Activated T-helper 1 cell treated with anti-CD3 and anti-CD28 coated beads, Interleukin-2, amount 50 U/mL, for 16 hours (primary cell): ENCODE measurements around the gene DYRK3.

Experiments used
- DNase-seq, 2 donors: peaks; one replicate each; pipeline ENCODE4 v3.0.0-alpha.2; 2020; ENCODE audit warnings: low read depth in 1 of 2, low spot score in 1 of 2

Gene DYRK3

DNA sequence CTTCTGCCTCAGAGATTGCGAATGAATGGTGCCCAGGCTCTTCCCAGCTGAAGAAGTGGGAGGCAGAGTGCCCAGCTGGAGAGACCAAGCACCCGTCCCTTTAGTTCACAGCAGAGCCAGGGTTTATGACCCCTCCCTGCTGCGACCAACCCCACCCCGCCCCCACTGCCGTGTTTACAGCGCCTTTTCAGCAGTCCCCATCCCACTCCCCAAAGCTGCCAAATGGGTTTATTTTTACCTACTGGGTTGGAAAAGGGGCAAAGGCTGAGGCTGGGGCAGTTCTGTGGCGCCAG, 23.6 kb downstream of the DYRK3 start:
- no peak for DNase-seq

DNA sequence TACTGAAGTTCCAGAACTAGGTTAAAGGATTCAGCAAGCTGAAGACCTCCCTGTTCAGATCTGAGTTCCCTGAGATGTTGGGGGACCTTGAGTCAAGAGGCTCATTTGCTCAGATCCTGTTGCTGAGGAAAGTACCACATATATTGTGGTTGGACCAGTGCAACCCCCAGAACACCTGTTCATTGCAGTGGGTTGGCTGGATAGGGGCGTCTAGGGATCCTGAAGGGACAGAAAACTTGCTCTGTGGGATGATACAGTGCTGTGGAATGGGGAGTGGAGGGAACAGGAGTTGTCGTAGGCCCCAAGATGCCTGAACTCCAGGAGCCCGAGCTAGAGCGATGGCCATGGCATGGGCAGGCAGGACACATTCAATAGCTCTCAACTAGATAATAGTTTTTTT, 24.8 kb downstream of the DYRK3 start:
- no peak for DNase-seq

- no peak for DNase-seq
Observed at GRCh38 chr1:206661161-206661820, 26.0 kb downstream of the DYRK3 start.

DNA sequence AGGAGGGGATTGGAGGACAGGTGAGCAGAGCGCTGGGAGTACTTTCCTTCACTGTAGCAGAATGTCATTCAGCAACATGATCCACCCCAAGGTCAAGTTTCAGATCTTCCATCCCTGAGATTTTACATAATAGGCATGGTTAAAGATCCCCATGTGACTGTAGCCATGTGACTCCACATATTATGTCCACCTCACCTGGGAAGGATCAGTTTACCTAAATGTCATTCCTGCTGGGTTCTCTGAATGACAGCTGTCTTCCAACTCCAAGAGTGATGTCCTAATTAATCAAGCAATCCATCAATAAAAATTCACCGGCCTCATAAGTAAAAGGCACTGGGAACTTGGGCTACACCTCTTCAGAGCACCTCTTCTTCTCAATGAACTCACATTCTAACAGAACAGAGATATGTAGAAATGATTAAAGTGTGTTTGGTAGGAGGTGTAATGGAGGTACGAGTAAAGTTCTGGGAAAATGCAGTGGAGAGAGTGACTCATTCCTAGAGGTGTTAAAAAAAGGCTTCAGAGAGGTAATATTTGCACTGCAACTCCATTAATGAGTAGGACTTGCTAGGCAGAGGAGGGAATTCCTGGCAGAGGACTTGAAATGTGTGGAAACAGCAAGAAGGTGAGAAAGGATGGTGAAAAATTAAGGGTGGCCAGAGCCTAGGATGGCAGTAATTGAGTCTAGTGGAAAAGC, 27.2 kb downstream of the DYRK3 start:
- DNase-seq: no peak

DNA sequence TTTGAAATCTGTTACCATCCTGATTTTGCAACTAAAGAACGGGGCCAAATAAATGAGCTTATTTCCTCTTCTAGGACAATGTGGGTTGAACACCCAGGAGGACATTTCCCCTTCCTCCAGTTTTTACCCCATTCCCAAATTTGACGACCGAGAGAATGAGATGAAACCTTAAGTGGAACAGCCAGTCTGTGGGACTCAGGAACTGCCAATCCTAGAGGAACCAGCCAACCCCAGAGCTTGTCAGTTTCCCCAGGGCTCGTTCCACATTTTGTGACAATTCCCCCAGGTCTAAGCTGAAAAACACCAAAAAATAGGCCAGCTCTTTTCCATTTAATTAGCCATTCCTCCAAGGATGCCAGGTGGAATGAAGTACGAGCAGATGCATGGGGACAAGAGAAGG, 28.0 kb downstream of the DYRK3 start:
- no peak for DNase-seq

- DNase-seq: peak in 1 of 2 donors; percentile 47
Observed at GRCh38 chr1:206663832-206664652, 28.7 kb downstream of the DYRK3 start.

DNA sequence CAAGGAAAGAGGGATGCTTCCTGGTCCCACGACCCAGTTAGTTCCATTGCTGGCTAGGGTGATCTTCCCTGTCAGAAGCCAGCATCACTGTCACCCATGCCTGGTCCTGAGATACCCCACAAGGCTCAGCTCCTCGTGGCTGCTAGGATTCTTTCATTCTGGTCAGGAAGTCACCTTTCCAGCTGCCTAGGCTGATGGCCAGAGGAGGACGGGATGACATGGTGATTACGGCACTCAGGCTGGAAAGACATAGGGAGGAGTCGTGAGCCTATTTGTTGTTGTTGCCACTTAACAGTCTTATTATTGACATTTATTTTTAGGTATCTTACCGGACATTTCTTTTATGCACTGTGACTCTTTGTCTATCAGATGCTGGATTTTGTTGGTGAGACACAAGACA, 29.4 kb downstream of the DYRK3 start:
- no peak for DNase-seq

DNA sequence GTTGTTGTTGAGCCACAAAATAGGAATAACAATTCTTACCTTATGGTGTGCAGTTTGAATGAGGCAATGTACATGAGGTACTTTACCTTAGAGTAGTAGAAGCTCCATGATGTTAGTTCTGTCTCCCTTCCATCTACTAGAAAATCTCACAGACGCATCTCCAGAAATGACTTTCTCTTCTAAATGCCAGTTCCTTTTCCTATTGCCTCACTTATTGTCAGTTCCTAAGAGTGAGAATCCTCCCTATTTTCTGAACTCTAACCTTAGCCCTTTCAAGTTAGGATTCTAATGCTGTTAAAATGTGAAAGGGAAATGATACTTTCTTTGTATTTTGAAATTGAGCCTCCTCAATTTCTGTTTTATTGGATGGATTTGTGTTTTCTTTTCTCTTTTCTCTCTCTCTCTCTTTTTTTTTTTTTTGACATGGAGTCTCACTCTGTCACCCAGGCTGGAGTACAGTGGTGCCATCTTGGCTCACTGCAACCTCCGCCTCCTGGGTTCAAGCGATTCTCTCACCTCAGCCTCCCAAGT, 30.8 kb downstream of the DYRK3 start:
- DNase-seq: no peak

- no peak for DNase-seq
Observed at GRCh38 chr1:206666954-206667665, 31.8 kb downstream of the DYRK3 start.

DNA sequence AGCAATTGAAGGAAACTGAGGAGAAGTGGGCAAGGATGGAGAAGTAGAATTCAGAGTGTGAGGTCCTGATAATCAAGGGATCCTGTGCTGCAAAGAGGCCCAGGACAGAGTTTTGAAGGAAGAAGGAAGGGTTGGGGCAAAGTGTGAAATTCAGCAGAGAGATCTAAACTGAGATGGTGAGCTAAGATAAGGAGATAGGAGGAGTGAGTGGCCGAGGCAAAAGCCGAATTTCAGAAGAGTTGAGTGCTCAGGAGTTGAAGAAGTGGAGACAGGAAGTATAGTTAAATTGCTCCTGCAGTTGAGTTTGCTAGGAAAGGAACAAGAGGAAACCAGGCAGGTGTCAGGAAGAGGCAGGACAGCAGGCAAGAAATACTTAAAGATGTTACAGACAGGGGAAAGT, 33.0 kb downstream of the DYRK3 start:
- DNase-seq: no peak

DNA sequence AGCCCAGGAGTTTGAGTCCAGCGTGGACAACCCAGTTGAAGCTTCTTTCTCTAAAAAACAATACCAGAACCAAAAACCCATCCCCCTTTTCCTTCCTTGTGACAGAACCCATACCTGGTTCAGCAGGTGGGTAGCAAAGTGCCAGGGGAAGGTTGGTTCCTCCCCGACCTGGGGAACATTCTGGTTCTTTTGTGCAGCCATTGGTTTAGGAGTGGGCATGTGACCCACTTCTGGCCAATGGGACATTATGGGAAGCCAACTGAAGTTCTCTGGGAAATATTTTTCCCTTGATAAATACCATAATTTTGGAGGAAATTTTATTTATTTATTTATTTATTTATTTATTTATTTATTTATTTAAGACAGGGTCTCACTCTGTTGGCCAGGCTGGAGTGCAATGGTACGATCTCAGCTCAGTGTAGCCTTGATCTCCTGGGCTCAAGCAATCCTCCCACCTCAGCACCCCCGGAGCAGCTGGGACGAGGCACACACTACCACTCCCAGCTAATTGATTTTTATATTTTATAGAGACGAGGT, 33.6 kb downstream of the DYRK3 start:
- no peak for DNase-seq

- no peak for DNase-seq
Observed at GRCh38 chr1:206672011-206672688, 36.8 kb downstream of the DYRK3 start.

- no peak for DNase-seq
Observed at GRCh38 chr1:206672844-206673758, 37.8 kb downstream of the DYRK3 start.

GRCh38 chr1:206674236-206674635, 38.9 kb downstream of the DYRK3 start:
- DNase-seq: no peak

DNA sequence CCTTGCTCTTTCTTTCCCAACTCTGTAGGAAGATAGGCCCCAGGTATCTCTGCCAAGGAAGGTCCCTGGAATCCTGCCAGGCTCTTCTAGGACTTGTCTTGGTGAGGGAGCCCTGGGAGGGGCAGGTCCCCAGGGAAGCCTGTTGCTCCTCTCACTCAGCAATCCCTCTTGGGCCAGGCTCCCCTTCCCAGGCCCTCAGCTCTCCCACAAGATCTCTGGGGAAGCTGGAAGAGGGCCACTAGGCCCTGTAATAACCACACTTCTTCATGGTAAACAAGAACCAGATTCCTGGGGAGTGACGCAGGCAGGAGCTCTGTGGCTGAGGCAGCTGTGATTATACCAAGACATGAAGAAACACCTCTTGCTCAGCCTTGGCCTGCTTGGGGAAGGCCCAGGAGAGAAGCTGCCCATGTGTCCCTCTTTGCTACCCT, 39.4 kb downstream of the DYRK3 start:
- DNase-seq: no peak

DNA sequence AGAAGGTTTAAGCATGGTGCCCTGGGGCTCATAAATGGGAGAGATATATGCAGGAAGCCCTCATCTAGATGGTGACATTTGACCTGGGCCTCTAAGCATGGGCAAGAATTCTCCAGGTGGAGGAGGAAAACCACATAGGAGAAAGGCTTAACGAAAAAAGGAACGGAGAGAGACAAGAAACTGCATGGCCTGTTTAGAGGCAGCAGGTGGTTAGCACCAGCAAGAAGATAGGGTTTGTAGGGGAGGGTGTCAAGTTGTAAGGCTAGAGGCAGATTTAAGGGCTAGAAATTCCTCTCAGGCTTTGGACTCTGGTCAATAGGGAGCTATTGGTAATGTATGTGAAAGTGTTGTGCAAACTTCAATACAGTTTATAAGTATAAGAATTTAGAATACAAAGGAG, 41.2 kb downstream of the DYRK3 start:
- DNase-seq: no peak

DNA sequence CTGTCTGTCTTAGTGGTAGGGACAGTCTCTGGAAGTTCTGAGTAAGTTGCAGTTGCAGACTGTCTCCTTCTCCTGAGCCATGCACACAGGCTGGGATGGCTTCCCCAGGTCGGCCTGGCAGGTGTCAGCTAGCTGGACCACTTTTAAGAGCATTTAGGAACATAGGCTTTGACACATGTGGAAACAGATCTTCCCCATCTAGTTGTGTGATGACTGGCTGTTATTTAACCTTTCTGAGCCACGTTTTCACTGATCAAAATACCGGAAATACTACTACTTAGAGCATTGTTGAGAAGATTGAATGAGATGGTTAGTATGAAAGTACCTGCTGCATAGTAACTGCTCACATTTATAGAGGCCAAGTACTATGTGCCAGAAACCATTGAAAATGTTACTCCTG, 43.2 kb downstream of the DYRK3 start:
- DNase-seq: no peak

- no peak for DNase-seq
Observed at GRCh38 chr1:206679738-206680211, 44.4 kb downstream of the DYRK3 start.

DNA sequence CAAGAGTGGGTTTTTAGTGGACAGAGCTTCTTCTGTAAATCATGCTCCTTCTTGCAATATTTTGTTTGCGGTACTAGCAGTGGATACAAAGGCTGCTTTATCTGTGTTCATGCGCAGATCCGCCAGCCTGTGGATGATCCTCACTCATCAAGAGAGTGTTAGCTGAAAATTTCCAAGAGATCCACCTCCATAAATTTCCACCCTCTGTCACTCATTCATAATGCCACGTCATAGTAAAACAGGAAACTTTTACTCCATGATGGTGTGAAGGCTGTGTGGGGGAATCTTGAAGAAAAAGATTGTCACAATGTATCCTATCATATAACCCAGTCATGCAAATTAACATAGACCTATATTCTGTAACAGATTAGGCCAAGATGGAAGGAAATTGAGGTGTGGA, 44.9 kb downstream of the DYRK3 start:
- no peak for DNase-seq
